K562 (cell line): ENCODE results near the gene GPR15LG. TPM values are rescaled to one million over a fixed set of nuclear protein-coding genes. Genes with fewer than 3 reads are reported as not detected.

Experiments
- ATAC-seq: fragments of 200-7000 bp; cut with Tn5 transposase; 3 replicates; pipeline ENCODE4 v1.9.1; 2020; ENCODE audit warnings: moderate library complexity
- BruUV-seq: library from RNA; stranded (reverse); fragments of 400-500 nt; replicated peaks from 2 replicates; lab custom pipeline; 2021; lab: Mats Ljungman, UMichigan
- CTCF ChIA-PET: fragments of 300-600 bp; formaldehyde crosslinking; extraction: SDS; loops from one replicate; lab custom pipeline; 2021; ENCODE audit warnings: low intra/inter-chr PET ratio; lab: Yijun Ruan, JAX
- POLR2A ChIA-PET: fragments of 300-600, 350-650 bp; sonication (Branson Sonifier 250); formaldehyde crosslinking; extraction: SDS; loops from one replicate; lab custom pipeline; 2021; ENCODE audit warnings: antibody characterized with exemption, inconsistent platforms; lab: Yijun Ruan, JAX
- DNase-seq, 4 experiments: peaks; one replicate each; pipeline versions ENCODE4 v3.0.0 to v3.0.0-alpha.2; 2011 to 2018; ENCODE audit warnings: low spot score in 3 of 4, mixed read lengths in 3 of 4; ENCODE audit errors: extremely low read depth in 1 of 4
- FAIRE-seq: peaks from 2 replicates; lab custom pipeline; 2011; peaks lifted over from hg19 to GRCh38; lab: Jason Lieb, UNC
- H2AFZ ChIP-seq: 2 replicates; pipeline ENCODE4 v1.6.0; 2011; ENCODE audit warnings: low read depth, low read length, control low read depth, inconsistent platforms
- H3K27ac ChIP-seq: fragments of 200-600 bp; 3 replicates; pipeline ENCODE4 v1.8.0; 2011; ENCODE audit warnings: low read depth, mild to moderate bottlenecking, control low read depth, inconsistent platforms, low read length, moderate library complexity, mixed read lengths; ENCODE audit errors: extremely low read depth
- H3K27me3 ChIP-seq, 2 experiments: fragments of 300-600 bp in 1 of 2; 2 replicates in 1 of 2; 3 replicates in 1 of 2; pipeline versions ENCODE4 v1.6.0 to v1.8.0; 2011; ENCODE audit warnings: inconsistent platforms in 2 of 2, low read length in 2 of 2, mild to moderate bottlenecking in 1 of 2, mixed read lengths in 1 of 2, moderate library complexity in 1 of 2; ENCODE audit not compliant: control insufficient read depth in 2 of 2, insufficient read depth in 2 of 2
- H3K36me3 ChIP-seq: fragments of 300-600 bp; 3 replicates; pipeline ENCODE4 v1.8.0; 2011; ENCODE audit warnings: mild to moderate bottlenecking, low read length, inconsistent platforms; ENCODE audit not compliant: control insufficient read depth, insufficient read depth
- H3K4me1 ChIP-seq, 2 experiments: fragments of 200-600 bp in 1 of 2; replicated peaks in 1 of 2; 2 replicates in 1 of 2; 3 replicates in 1 of 2; pipeline versions ENCODE4 v1.5.1 to v1.8.0; 2011; ENCODE audit warnings: inconsistent platforms in 2 of 2, low read length in 2 of 2, mild to moderate bottlenecking in 1 of 2, mixed read lengths in 1 of 2, moderate library complexity in 1 of 2; ENCODE audit not compliant: control insufficient read depth in 2 of 2, insufficient read depth in 2 of 2
- H3K4me2 ChIP-seq: 2 replicates; pipeline ENCODE4 v1.6.1; 2011; ENCODE audit warnings: low read length, control low read depth, inconsistent platforms, mixed read lengths; ENCODE audit not compliant: insufficient read depth
- H3K4me3 ChIP-seq: fragments of 200-600 bp; sonication (generic), shearing (Covaris generic); 2 replicates; pipeline ENCODE4 v1.5.1; 2016; ENCODE audit warnings: control low read depth, inconsistent platforms
- H3K79me2 ChIP-seq: fragments of 200-600 bp; 3 replicates; pipeline ENCODE4 v1.8.0; 2011; ENCODE audit warnings: low read length, inconsistent platforms; ENCODE audit not compliant: control insufficient read depth, insufficient read depth
- H3K9ac ChIP-seq, 2 experiments: 2 replicates each; pipeline versions ENCODE4 v1.6.0 to v1.6.1; 2011; ENCODE audit warnings: low read depth in 2 of 2, low read length in 2 of 2, control low read depth in 1 of 2, inconsistent platforms in 1 of 2, mild to moderate bottlenecking in 1 of 2, mixed read lengths in 1 of 2; ENCODE audit not compliant: insufficient read depth in 1 of 2
- H3K9me1 ChIP-seq: one replicate; pipeline ENCODE4 v1.6.0; 2011; ENCODE audit warnings: inconsistent platforms, mild to moderate bottlenecking, low read length, moderate library complexity; ENCODE audit not compliant: control insufficient read depth, insufficient read depth
- H3K9me3 ChIP-seq: replicated peaks from 2 replicates; pipeline ENCODE4 v1.5.1; 2011; ENCODE audit warnings: low read depth, low read length, inconsistent platforms; ENCODE audit not compliant: control insufficient read depth, insufficient read depth
- H4K20me1 ChIP-seq: replicated peaks from 2 replicates; pipeline ENCODE4 v1.6.1; 2011; ENCODE audit warnings: low read length, inconsistent platforms, mixed read lengths; ENCODE audit not compliant: control insufficient read depth, insufficient read depth
- BCL6 ChIP-seq: fragments of 250-450 bp; sonication (Bioruptor Pico); IDR thresholded peaks from 2 replicates; pipeline ENCODE4 v1.4.0; 2020
- CGGBP1 ChIP-seq: fragments of 250-450 bp; sonication (Bioruptor Pico); IDR thresholded peaks from 2 replicates; pipeline ENCODE4 v1.9.0; 2021; ENCODE audit warnings: mild to moderate bottlenecking
- HNRNPL ChIP-seq: fragments of 200-400 bp; formaldehyde crosslinking; IDR thresholded peaks from 2 replicates; pipeline ENCODE4 v1.6.1; 2017; ENCODE audit warnings: low read depth, mild to moderate bottlenecking, low read length
- ILF3 ChIP-seq: fragments of 450-650 bp; IDR thresholded peaks from 2 replicates; pipeline ENCODE4 v1.6.1; 2018; ENCODE audit warnings: antibody characterized with exemption, mild to moderate bottlenecking, moderate library complexity, borderline replicate concordance
- POLR2AphosphoS5 ChIP-seq: IDR thresholded peaks from 2 replicates; pipeline ENCODE4 v1.6.1; 2011; ENCODE audit warnings: mild to moderate bottlenecking, low read depth, low read length, moderate library complexity; ENCODE audit not compliant: control insufficient read depth, insufficient read depth
- SMARCC2 ChIP-seq: fragments of 450-650 bp; IDR thresholded peaks from 2 replicates; pipeline ENCODE4 v1.6.1; 2017; ENCODE audit warnings: antibody characterized with exemption, moderate library complexity, mild to moderate bottlenecking, low read depth
- TFAM ChIP-seq: fragments of 250-450 bp; sonication (Bioruptor Pico); conservative IDR thresholded peaks from 2 replicates; pipeline ENCODE4 v1.5.0; 2021; ENCODE audit warnings: mild to moderate bottlenecking, moderate library complexity
- THRA ChIP-seq: fragments of 450-650 bp; IDR thresholded peaks from 2 replicates; pipeline ENCODE4 v1.6.1; 2017; ENCODE audit warnings: mild to moderate bottlenecking, moderate library complexity
- ZNF140 ChIP-seq: fragments of 250-450 bp; sonication (Bioruptor Pico); IDR thresholded peaks from 2 replicates; pipeline ENCODE4 v1.8.0; 2021; ENCODE audit warnings: moderate library complexity, mild to moderate bottlenecking, inconsistent platforms
- ZNF146 ChIP-seq: IDR thresholded peaks from one replicate; pipeline ENCODE4 v1.6.1; 2018; ENCODE audit warnings: missing compliant biosample characterization; ENCODE audit not compliant: unreplicated experiment
- ZNF318 ChIP-seq, 2 experiments: fragments of 450-650 bp; IDR thresholded peaks; 2 replicates each; pipeline ENCODE4 v1.6.1; 2016; ENCODE audit warnings: mild to moderate bottlenecking in 2 of 2, borderline replicate concordance in 1 of 2, low read depth in 1 of 2, moderate library complexity in 1 of 2
- WGBS: fragments of 100-300 bp; shearing (Covaris generic); methylation state at CpG from one replicate; pipeline ENCODE4 v1.1.6; 2016; ENCODE audit warnings: low coverage, mixed read lengths; ENCODE audit not compliant: insufficient coverage; ENCODE audit errors: missing lambda C conversion rate; 5-methylcytosine and 5-hydroxymethylcytosine counted together
- in situ Hi-C: fragments of 300-500 bp; cut with MboI; formaldehyde crosslinking; loops from 4 replicates; pipeline ENCODE4 v1.15.0; 2018; ENCODE audit warnings: inconsistent platforms, mixed read lengths
- intact Hi-C: fragments of 100-400 bp; cut with micrococcal nuclease; formaldehyde crosslinking; loops from 2 replicates; pipeline ENCODE4 v1.14.2; 2022
- polyA plus RNA-seq, 8 experiments: library from polyadenylated mRNA; depleted of rRNA in 4 of 8; stranded (reverse) in 5 of 8; unstranded in 3 of 8; fragments of >200 nt; fragmentation: Nextera tagmentation in 2 of 8; fragmentation: Illumina TruSeq in 1 of 8; extraction: Ambion mirVana in 2 of 8; extraction: Trizol in 1 of 8; gene quantifications; 2 replicates each; pipeline versions ENCODE4 v1.2.1 to v1.2.3, GENCODE V29; 2011 to 2014; ENCODE audit warnings: inconsistent platforms in 1 of 8, missing spikeins in 1 of 8
- total RNA-seq, 7 experiments: library from RNA; depleted of rRNA in 6 of 7; stranded (reverse); fragments of >200 nt in 6 of 7; fragmentation: Illumina TruSeq in 2 of 7; extraction: Trizol in 2 of 7; gene quantifications; 2 replicates each; pipeline versions ENCODE4 v1.2.1 to v1.2.3, GENCODE V29; 2011 to 2021; ENCODE audit warnings: low replicate concordance in 1 of 7

The GPR15LG gene
- total and polyA plus RNA-seq, 9 of the 15 experiments (the other 6 are each of a cell fraction or from before 2014, with no cell fraction given), result 0.51 TPM; not detected in 8

GRCh38 chr10:84185526-84186175 is 12.1 kb downstream of the GPR15LG start:
- DNase-seq (no peak), FAIRE-seq (no peak), ATAC-seq (no peak)
- Histone ChIP-seq H3K4me2 (no peak overlapping the region), H3K4me1 (no peaks in the 10 kb centered on the region), H2AFZ (no peak overlapping the region), H4K20me1 (no peaks in the 10 kb centered on the region; the same call in 1 of the 2 replicates), H3K27me3 (peaks cover 0 to 48% of the 10 kb centered on the region in 2 experiments; a peak in 3 of 5 replicates), H3K27ac (no peak overlapping the region), H3K9me1 (no peaks in the 10 kb centered on the region), H3K4me3 (no peak overlapping the region), H3K9me3 (no peaks in the 10 kb centered on the region), H3K9ac (no peak overlapping the region), H3K79me2 (no peaks in the 10 kb centered on the region), H3K36me3 (no peaks in the 10 kb centered on the region)
- intact Hi-C loops (no loop called here), in situ Hi-C loops (no loop called here)
- TF ChIP-seq POLR2AphosphoS5 (no peak), ZNF146 (no peak), THRA (no peak), SMARCC2 (no peak), ZNF140 (CRISPR knock-in tag) (no peak), ZNF318 (IDR thresholded peaks at IDR 0.05; ENCODE audit: borderline replicate concordance in 1 of 2, low read depth in 1 of 2) (no peak), ILF3 (no peak), BCL6 (CRISPR knock-in tag) (no peak), HNRNPL (no peak), CGGBP1 (CRISPR knock-in tag) (no peak), TFAM (CRISPR knock-in tag) (no peak)
- under 1% methylated on average over 11 of the region's 11 CpGs for whole genome bisulfite sequencing
- ChIA-PET CTCF (no interaction called here), POLR2A (interaction anchor here (0.7 to 0.8 kb wide), 2 partner anchors 38 to 63 kb away, joined by 3 read pairs; no protein-coding TSS in a partner anchor)
- no TSS peak for BruUV-seq
